ENCODE results near the gene GMPPB.
"Not testable (repeated sequence)": the region's sequence is repeated elsewhere in the genome, so short reads cannot be mapped to it uniquely, and the experiment has no call there.

GRCh38 chr3:49691481-49691880 is 32.3 kb downstream of the GMPPB start:
- not testable (repeated sequence) for TF ChIP-seq POLR2A, POLR2AphosphoS5 (IDR thresholded peaks at IDR 0.05; ENCODE audit: low read depth, low read length)

Data from GM12892 (cell line).